ENCODE measurements around the gene SLC29A2. TPM values are rescaled to one million over a fixed set of nuclear protein-coding genes. Genes with fewer than 3 reads are reported as not detected.

SLC29A2 gene
- total and polyA plus RNA-seq, 2 donors (not counting 3 experiments of a cell fraction or from before 2014, with no cell fraction given), result 2.4 to 5.2 TPM

- H3K4me2 ChIP-seq (ENCODE audit: insufficient read depth, low read length), result no peak overlapping the region
- H3K27ac ChIP-seq (ENCODE audit: insufficient read depth, low read depth, low read length), result no peak overlapping the region
- H3K79me2 ChIP-seq (ENCODE audit: control insufficient read depth, insufficient read depth, low read length), result no peaks in the 10 kb centered on the region
- H3K36me3 ChIP-seq (ENCODE audit: control insufficient read depth in 2 of 2, extremely low read depth in 1 of 2, insufficient read depth in 2 of 2, low read length in 2 of 2), result no peaks in the 10 kb centered on the region
- POLR2A ChIA-PET, result no interaction called here
- CTCF ChIA-PET, result interaction anchor here (9.5 kb wide), 1 partner anchor 14 kb away, joined by 225 read pairs; the partner anchor contains the start of gene RIN1
- DNase-seq (ENCODE audit: low read depth, low spot score) (no peak), FAIRE-seq (no peak)
- H4K20me1 ChIP-seq (replicated peaks; ENCODE audit: control insufficient read depth, extremely low read depth, insufficient read depth, low read length), result no peaks in the 10 kb centered on the region
- intact Hi-C loops (cut with micrococcal nuclease), result no loop called here
- H3K9ac ChIP-seq (replicated peaks; ENCODE audit: extremely low read depth, insufficient read depth, low read length), result no peak overlapping the region
- no TSS peak for BruUV-seq (replicated peaks)
- no peaks in the 10 kb centered on the region for H3K9me1 ChIP-seq (replicated peaks; ENCODE audit: control insufficient read depth, extremely low read depth, insufficient read depth, low read length)
- H3K9me3 ChIP-seq (replicated peaks; ENCODE audit: control insufficient read depth, insufficient read depth, low read length), result no peaks in the 10 kb centered on the region
- dilution Hi-C loops (cut with MboI; ENCODE audit: extremely low pct_ligation_motif_present, low sequenced_read_pairs), result no loop called here
- peaks cover 5 to 7% of the 10 kb centered on the region in 2 experiments for H3K27me3 ChIP-seq (ENCODE audit: control insufficient read depth in 2 of 2, insufficient read depth in 2 of 2, low read length in 2 of 2)
- H3K4me1 ChIP-seq (ENCODE audit: control insufficient read depth, extremely low read depth, insufficient read depth, low read length), result no peaks in the 10 kb centered on the region
- H2AFZ ChIP-seq (ENCODE audit: low read depth, low read length), result no peak overlapping the region
- TF ChIP-seq JUN (IDR thresholded peaks at IDR 0.05; ENCODE audit: borderline replicate concordance, insufficient read depth, insufficient read length, low read depth), result no peak
- no peak for TF ChIP-seq MYC (IDR thresholded peaks at IDR 0.05; ENCODE audit: low read depth, low read length)
- no peak for TF ChIP-seq POLR2AphosphoS5 (IDR thresholded peaks at IDR 0.05; ENCODE audit: insufficient read depth, low read depth, low read length)
- no peak for TF ChIP-seq CTCF (IDR thresholded peaks at IDR 0.05; ENCODE audit: extremely low read depth in 1 of 2, insufficient read depth in 1 of 2, low read depth in 1 of 2, low read length in 2 of 2)
- no peak for TF ChIP-seq GATA2 (IDR thresholded peaks at IDR 0.05; ENCODE audit: insufficient read depth, insufficient read length, low read depth, low read length)
- no peak for TF ChIP-seq FOS (IDR thresholded peaks at IDR 0.05; ENCODE audit: borderline replicate concordance, insufficient read depth, low read length)
- no peak for TF ChIP-seq MAX (IDR thresholded peaks at IDR 0.05; ENCODE audit: insufficient read depth, insufficient read length)
- TF ChIP-seq POLR2A (IDR thresholded peaks at IDR 0.05; ENCODE audit: low read depth, low read length), result no peak
- TF ChIP-seq EZH2 (IDR thresholded peaks at IDR 0.05; ENCODE audit: borderline replicate concordance, low read depth, low read length, severe bottlenecking), result no peak
- H3K4me3 ChIP-seq (replicated peaks in 1 of 3; ENCODE audit: insufficient read depth in 1 of 3, low read depth in 1 of 3, low read length in 3 of 3), result no peak overlapping the region
Measured at GRCh38 chr11:66318600-66318970, 53.0 kb downstream of the SLC29A2 start.
